C4-2B (cell line): ENCODE results near the gene MRPL20.

Source experiments
- ZFX ChIP-seq: fragments of 450-650 bp; IDR thresholded peaks from 2 replicates; pipeline ENCODE4 v1.6.1; 2017
- TF ChIP-seq, protein P1 (sequence below): fragments of 450-650 bp; conservative IDR thresholded peaks from 2 replicates; pipeline ENCODE4 v1.5.1; 2017; ENCODE audit warnings: mild to moderate bottlenecking

DNA sequence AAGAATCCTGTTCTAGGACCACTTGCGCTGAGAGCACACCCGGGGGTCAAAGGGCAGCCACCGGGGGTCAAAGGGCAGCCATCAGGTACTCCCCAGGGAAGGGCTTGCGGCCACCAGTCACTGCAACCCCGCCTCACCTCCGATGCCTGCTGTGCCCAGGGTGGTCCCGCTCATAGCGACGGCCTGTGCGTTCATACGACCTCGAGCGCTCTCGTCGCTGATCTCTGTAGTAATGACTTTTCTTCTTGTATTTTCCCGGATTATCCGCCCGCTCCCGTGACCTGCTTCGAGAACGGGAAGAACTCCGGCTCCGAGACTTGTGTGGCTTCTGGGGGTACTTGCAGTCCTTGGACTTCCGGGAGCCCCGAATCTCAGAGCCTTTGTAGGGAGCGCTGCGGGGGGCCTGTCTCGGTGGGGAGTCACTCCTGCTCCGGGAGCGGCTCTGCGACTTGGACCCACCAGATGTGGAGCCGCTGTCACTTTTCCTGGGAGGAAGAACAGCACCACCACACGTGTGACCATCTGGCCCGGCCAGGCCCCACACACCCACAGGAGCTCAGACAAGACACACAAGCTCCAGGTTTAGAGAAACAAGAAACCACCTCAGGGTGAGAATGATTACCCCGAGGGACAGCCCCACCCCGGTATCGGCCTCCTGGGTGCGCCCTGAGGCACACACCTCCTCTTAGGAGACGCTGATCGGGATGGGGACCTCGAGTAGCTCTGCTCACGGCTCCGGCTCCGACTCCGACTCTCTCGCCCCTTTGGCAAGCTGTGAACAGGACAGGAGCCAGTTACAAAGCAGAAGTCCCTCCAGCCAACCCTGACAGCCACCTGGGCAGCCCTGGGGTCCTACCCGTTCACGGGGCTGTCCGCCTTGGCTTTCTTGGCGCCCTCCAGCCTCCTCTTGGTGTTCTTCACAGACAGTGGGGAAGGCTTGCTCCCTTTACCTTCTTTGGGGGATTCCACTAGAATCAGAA is 19.7 kb downstream of the MRPL20 start:
- TF ChIP-seq, protein P1, sequence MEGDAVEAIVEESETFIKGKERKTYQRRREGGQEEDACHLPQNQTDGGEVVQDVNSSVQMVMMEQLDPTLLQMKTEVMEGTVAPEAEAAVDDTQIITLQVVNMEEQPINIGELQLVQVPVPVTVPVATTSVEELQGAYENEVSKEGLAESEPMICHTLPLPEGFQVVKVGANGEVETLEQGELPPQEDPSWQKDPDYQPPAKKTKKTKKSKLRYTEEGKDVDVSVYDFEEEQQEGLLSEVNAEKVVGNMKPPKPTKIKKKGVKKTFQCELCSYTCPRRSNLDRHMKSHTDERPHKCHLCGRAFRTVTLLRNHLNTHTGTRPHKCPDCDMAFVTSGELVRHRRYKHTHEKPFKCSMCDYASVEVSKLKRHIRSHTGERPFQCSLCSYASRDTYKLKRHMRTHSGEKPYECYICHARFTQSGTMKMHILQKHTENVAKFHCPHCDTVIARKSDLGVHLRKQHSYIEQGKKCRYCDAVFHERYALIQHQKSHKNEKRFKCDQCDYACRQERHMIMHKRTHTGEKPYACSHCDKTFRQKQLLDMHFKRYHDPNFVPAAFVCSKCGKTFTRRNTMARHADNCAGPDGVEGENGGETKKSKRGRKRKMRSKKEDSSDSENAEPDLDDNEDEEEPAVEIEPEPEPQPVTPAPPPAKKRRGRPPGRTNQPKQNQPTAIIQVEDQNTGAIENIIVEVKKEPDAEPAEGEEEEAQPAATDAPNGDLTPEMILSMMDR, result no peak
- TF ChIP-seq ZFX, result no peak
